ENCODE data around the gene APP.

- TF ChIP-seq CTCF (IDR thresholded peaks at IDR 0.05; ENCODE audit: low read length), result no peak
- no peak for TF ChIP-seq EZH2 (IDR thresholded peaks at IDR 0.05; ENCODE audit: borderline replicate concordance, low read length)
Measured at GRCh38 chr21:26099610-26100219, 70.9 kb downstream of the APP start.
